Skeletal muscle tissue (tissue), 4 donors: ENCODE measurements around the gene NTSR2. TPM values are rescaled to one million over a fixed set of nuclear protein-coding genes. Genes with fewer than 3 reads are reported as not detected.

Experiments used
- H3K27ac ChIP-seq: one replicate; pipeline ENCODE4 v1.7.0; 2013; ENCODE audit warnings: mild to moderate bottlenecking, low read depth, low read length, inconsistent platforms
- H3K27me3 ChIP-seq, 3 donors: one replicate each; pipeline ENCODE4 v1.7.0; 2013; ENCODE audit warnings: low read length in 3 of 3; ENCODE audit not compliant: control insufficient read depth in 3 of 3, insufficient read depth in 3 of 3
- H3K36me3 ChIP-seq, 3 donors: one replicate each; pipeline ENCODE4 v1.7.0; 2013; ENCODE audit warnings: low read length in 3 of 3; ENCODE audit not compliant: control insufficient read depth in 3 of 3, insufficient read depth in 3 of 3
- H3K4me1 ChIP-seq, 3 donors: one replicate each; pipeline ENCODE4 v1.7.0; 2013; ENCODE audit warnings: low read length in 3 of 3, mild to moderate bottlenecking in 3 of 3; ENCODE audit not compliant: control insufficient read depth in 3 of 3, insufficient read depth in 3 of 3
- H3K4me3 ChIP-seq, 3 donors: one replicate each; pipeline ENCODE4 v1.7.0; 2013; ENCODE audit warnings: low read length in 3 of 3
- H3K9ac ChIP-seq, 3 donors: one replicate each; pipeline ENCODE4 v1.7.0; 2013; ENCODE audit warnings: low read length in 3 of 3, mild to moderate bottlenecking in 3 of 3, moderate library complexity in 2 of 3, low read depth in 1 of 3
- H3K9me3 ChIP-seq, 3 donors: one replicate each; pipeline ENCODE4 v1.7.0; 2013; ENCODE audit warnings: low read length in 3 of 3; ENCODE audit not compliant: control insufficient read depth in 3 of 3
- total RNA-seq: library from RNA; depleted of rRNA; stranded (reverse); fragments of >200 nt; gene quantifications from one replicate; pipeline ENCODE4 v1.2.3, GENCODE V29; 2014
- donor health status: Osteomylitis.

NTSR2 gene
- total RNA-seq, 1 donor from 2014 or later, result not detected

GRCh38 chr2:11680182-11680900 is 10.3 kb upstream of the NTSR2 start:
- H3K27me3 ChIP-seq, result peaks cover 0 to 7% (median 5%) of the 10 kb centered on the region in 3 donors
- H3K4me1 ChIP-seq, result peaks cover 60 to 83% (median 83%) of the 10 kb centered on the region in 3 donors
- H3K9me3 ChIP-seq, result no peaks in the 10 kb centered on the region
- no peaks in the 10 kb centered on the region for H3K36me3 ChIP-seq
- peak overlapping the region; percentile 60 for H3K27ac ChIP-seq
- peak overlapping the region; percentile 3 to 72 (median 59) for H3K9ac ChIP-seq
- H3K4me3 ChIP-seq, result peak overlapping the region in 1 of 3 donors; percentile 35

GRCh38 chr2:11679486-11680181 is 9.6 kb upstream of the NTSR2 start:
- Histone ChIP-seq H3K4me1 (peaks cover 64 to 87% (median 87%) of the 10 kb centered on the region in 3 donors), H3K9me3 (no peaks in the 10 kb centered on the region), H3K27me3 (peaks cover 0 to 5% (median 4%) of the 10 kb centered on the region in 3 donors), H3K9ac (peak overlapping the region; percentile 3 to 72 (median 59)), H3K27ac (peak overlapping the region; percentile 60), H3K4me3 (peak overlapping the region in 2 of 3 donors; percentile 18 to 35), H3K36me3 (no peaks in the 10 kb centered on the region)

GRCh38 chr2:11679016-11679415 is 9.0 kb upstream of the NTSR2 start:
- no peaks in the 10 kb centered on the region for H3K9me3 ChIP-seq
- peaks cover 0 to 5% (median 4%) of the 10 kb centered on the region in 3 donors for H3K27me3 ChIP-seq
- H3K36me3 ChIP-seq, result no peaks in the 10 kb centered on the region
- no peak overlapping the region for H3K27ac ChIP-seq
- peak overlapping the region in 1 of 3 donors; percentile 70 for H3K4me3 ChIP-seq
- peaks cover 64 to 86% (median 85%) of the 10 kb centered on the region in 3 donors for H3K4me1 ChIP-seq
- peak overlapping the region in 1 of 3 donors; percentile 79 for H3K9ac ChIP-seq

- H3K27ac ChIP-seq, result no peak overlapping the region
Measured at GRCh38 chr2:11678306-11678960, 8.4 kb upstream of the NTSR2 start.

GRCh38 chr2:11677136-11678055 is 7.4 kb upstream of the NTSR2 start:
- H3K9ac ChIP-seq, result peak overlapping the region; percentile 38 to 79 (median 54)
- peaks cover 0 to 4% (median 3%) of the 10 kb centered on the region in 3 donors for H3K27me3 ChIP-seq

More at GRCh38 chr2:11678306-11678960, 8.4 kb upstream of the NTSR2 start:
- H3K4me1 ChIP-seq, result peaks cover 59 to 80% (median 79%) of the 10 kb centered on the region in 3 donors
- peaks cover 0 to 4% (median 3%) of the 10 kb centered on the region in 3 donors for H3K27me3 ChIP-seq
- H3K9me3 ChIP-seq, result no peaks in the 10 kb centered on the region
- H3K36me3 ChIP-seq, result no peaks in the 10 kb centered on the region
- H3K9ac ChIP-seq, result peak overlapping the region in 2 of 3 donors; percentile 16 to 79
- H3K4me3 ChIP-seq, result peak overlapping the region; percentile 55 to 70 (median 59)

GRCh38 chr2:11676640-11677039 is 6.6 kb upstream of the NTSR2 start:
- H3K4me1 ChIP-seq, result peaks cover 46 to 67% (median 62%) of the 10 kb centered on the region in 3 donors
- no peak overlapping the region for H3K27ac ChIP-seq
- H3K27me3 ChIP-seq, result peaks cover 0 to 4% (median 3%) of the 10 kb centered on the region in 3 donors
- H3K9ac ChIP-seq, result no peak overlapping the region
- H3K9me3 ChIP-seq, result no peaks in the 10 kb centered on the region
- no peaks in the 10 kb centered on the region for H3K36me3 ChIP-seq
- peak overlapping the region in 1 of 3 donors; percentile 29 for H3K4me3 ChIP-seq

More at GRCh38 chr2:11677136-11678055, 7.4 kb upstream of the NTSR2 start:
- Histone ChIP-seq H3K27ac (no peak overlapping the region), H3K4me1 (peaks cover 53 to 75% (median 70%) of the 10 kb centered on the region in 3 donors), H3K36me3 (no peaks in the 10 kb centered on the region), H3K9me3 (no peaks in the 10 kb centered on the region), H3K4me3 (peak overlapping the region; percentile 55 to 70 (median 59))

GRCh38 chr2:11675423-11676112 is 5.6 kb upstream of the NTSR2 start:
- H3K4me3 ChIP-seq, result no peak overlapping the region
- peaks cover 0 to 4% (median 3%) of the 10 kb centered on the region in 3 donors for H3K27me3 ChIP-seq
- H3K4me1 ChIP-seq, result peaks cover 38 to 56% (median 52%) of the 10 kb centered on the region in 3 donors
- H3K9ac ChIP-seq, result no peak overlapping the region
- H3K27ac ChIP-seq, result no peak overlapping the region
- no peaks in the 10 kb centered on the region for H3K36me3 ChIP-seq
- H3K9me3 ChIP-seq, result no peaks in the 10 kb centered on the region

GRCh38 chr2:11674983-11675382 is 5.0 kb upstream of the NTSR2 start:
- Histone ChIP-seq H3K27ac (no peak overlapping the region), H3K9ac (no peak overlapping the region), H3K9me3 (no peaks in the 10 kb centered on the region), H3K4me3 (no peak overlapping the region), H3K27me3 (peaks cover 0 to 7% (median 3%) of the 10 kb centered on the region in 3 donors), H3K4me1 (peaks cover 33 to 52% (median 48%) of the 10 kb centered on the region in 3 donors), H3K36me3 (no peaks in the 10 kb centered on the region)
